Measurements from ENCODE around the gene LPAR1.

LPAR1 gene

GRCh38 chr9:110954822-110955291, 83.4 kb downstream of the LPAR1 start:
- TF ChIP-seq, protein P1, sequence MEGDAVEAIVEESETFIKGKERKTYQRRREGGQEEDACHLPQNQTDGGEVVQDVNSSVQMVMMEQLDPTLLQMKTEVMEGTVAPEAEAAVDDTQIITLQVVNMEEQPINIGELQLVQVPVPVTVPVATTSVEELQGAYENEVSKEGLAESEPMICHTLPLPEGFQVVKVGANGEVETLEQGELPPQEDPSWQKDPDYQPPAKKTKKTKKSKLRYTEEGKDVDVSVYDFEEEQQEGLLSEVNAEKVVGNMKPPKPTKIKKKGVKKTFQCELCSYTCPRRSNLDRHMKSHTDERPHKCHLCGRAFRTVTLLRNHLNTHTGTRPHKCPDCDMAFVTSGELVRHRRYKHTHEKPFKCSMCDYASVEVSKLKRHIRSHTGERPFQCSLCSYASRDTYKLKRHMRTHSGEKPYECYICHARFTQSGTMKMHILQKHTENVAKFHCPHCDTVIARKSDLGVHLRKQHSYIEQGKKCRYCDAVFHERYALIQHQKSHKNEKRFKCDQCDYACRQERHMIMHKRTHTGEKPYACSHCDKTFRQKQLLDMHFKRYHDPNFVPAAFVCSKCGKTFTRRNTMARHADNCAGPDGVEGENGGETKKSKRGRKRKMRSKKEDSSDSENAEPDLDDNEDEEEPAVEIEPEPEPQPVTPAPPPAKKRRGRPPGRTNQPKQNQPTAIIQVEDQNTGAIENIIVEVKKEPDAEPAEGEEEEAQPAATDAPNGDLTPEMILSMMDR (conservative IDR thresholded peaks at IDR 0.05; ENCODE audit: control insufficient read depth, insufficient read depth, low read depth, low read length) = no peak
- DNase-seq (ENCODE audit: low read depth) = no peak
- no peak overlapping the region for H3K4me3 ChIP-seq (ENCODE audit: control insufficient read depth, low read depth, low read length)

DNA sequence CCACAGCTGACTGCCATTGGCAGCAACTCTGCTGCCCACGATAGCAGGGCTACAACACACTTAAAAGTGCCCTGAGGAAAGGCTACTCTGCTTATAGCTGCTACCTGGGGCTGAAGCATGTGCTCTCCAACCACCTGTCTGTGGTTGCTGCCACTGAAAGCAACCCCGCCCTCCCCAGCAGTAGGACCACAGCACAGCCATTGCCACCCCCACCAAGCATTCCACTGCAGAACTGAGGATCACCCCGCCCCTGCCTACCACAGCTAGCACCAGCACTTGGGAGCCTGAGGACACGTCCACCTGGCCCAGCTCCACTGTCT, 85.8 kb downstream of the LPAR1 start:
- no peak for DNase-seq (ENCODE audit: low read depth)
- H3K4me3 ChIP-seq (ENCODE audit: control insufficient read depth, low read depth, low read length) = no peak overlapping the region
- TF ChIP-seq, protein P1 (conservative IDR thresholded peaks at IDR 0.05; ENCODE audit: control insufficient read depth, insufficient read depth, low read depth, low read length) = no peak

DNA sequence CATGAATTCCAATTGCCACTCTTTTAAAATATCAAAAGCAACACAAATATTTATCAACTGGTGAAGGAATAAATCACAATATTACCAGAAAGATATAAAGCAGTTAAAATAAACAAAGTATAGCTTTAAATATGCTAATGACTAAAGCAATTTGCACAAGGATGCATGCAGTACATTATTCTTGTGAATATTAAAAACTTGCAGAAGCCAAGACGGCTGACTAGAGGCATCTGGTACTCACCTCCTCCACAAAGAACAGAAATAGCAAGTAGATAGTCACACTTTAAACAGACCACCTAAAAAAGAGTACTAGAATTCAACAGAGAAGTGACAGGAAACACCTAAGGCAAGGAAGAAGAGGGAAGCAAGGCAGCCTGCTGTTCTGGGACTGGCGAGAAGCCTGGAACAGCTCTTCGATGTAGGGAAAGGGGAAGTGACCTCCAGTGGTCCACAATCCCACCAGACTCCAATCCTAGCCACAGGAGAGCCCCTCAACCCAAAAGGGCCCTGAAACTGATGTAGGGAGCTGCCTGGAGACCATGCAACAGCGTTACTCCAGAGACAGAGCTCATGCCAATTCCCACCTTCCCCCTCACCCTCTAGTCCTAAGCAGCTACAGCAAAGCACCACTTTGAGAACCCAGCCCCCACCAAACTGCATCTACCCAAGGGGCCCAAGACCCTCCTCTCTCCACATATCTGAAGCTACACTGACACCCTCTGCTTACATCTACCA, 86.3 kb downstream of the LPAR1 start:
- DNase-seq (ENCODE audit: low read depth) = no peak
- TF ChIP-seq, protein P1 (conservative IDR thresholded peaks at IDR 0.05; ENCODE audit: control insufficient read depth, insufficient read depth, low read depth, low read length) = no peak
- no peak overlapping the region for H3K4me3 ChIP-seq (ENCODE audit: control insufficient read depth, low read depth, low read length)

DNA sequence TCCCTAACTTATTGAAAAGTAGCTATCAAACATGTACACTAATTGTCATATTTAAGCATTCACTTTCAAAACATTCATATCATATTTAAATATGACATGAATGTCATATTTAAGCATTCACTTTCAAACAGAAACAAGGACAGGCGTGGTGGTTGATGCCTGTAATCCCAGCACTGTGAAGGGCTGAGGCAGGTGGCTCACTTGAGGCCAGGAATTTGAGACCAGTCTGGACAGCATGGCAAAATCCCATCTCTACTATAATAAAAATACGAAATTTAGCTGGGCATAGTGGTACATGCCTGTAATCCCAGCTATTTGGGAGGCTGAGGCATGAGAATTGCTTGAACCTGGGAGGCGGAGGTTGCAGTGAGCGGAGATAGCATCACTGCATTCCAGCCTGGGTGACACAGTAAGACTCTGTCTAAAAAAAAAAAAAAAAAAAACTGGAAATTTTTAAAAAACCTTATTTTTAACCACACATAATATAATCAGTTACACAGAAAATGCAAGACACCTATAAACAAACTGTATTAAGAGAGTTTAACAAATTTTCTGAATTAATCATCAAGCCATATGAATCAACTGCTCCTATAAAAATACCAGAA, 88.1 kb downstream of the LPAR1 start:
- peak; percentile 40 for DNase-seq (ENCODE audit: low read depth)
- H3K4me3 ChIP-seq (ENCODE audit: control insufficient read depth, low read depth, low read length) = no peak overlapping the region
- TF ChIP-seq, protein P1 (conservative IDR thresholded peaks at IDR 0.05; ENCODE audit: control insufficient read depth, insufficient read depth, low read depth, low read length) = no peak

GRCh38 chr9:110949081-110949480, 89.2 kb downstream of the LPAR1 start:
- no peak for DNase-seq (ENCODE audit: low read depth)
- TF ChIP-seq, protein P1 (conservative IDR thresholded peaks at IDR 0.05; ENCODE audit: control insufficient read depth, insufficient read depth, low read depth, low read length) = no peak

GRCh38 chr9:110947491-110948044, 90.7 kb downstream of the LPAR1 start:
- no peak overlapping the region for H3K4me3 ChIP-seq (ENCODE audit: control insufficient read depth, low read depth, low read length)
- no peak for DNase-seq (ENCODE audit: low read depth)
- TF ChIP-seq, protein P1 (conservative IDR thresholded peaks at IDR 0.05; ENCODE audit: control insufficient read depth, insufficient read depth, low read depth, low read length) = no peak

More at GRCh38 chr9:110949081-110949480, 89.2 kb downstream of the LPAR1 start:
- H3K4me3 ChIP-seq (ENCODE audit: control insufficient read depth, low read depth, low read length) = no peak overlapping the region

All from fibroblast of mammary gland (primary cell).